Ovary (tissue), 3 donors: ENCODE measurements around the gene BSCL2.

Experiments used
- POLR2A ChIP-seq: fragments of 450-650 bp; IDR thresholded peaks from one replicate; pipeline ENCODE4 v1.6.1; 2017; ENCODE audit warnings: antibody characterized with exemption, mild to moderate bottlenecking, moderate library complexity
- TF ChIP-seq, protein P1 (sequence below), 3 donors: fragments of 450-650 bp in 2 of 3; fragments of 200-600 bp in 1 of 3; IDR thresholded peaks; one replicate each; pipeline versions ENCODE4 v1.5.1 to v1.8.0; 2016 to 2022; ENCODE audit warnings: antibody characterized with exemption in 3 of 3, mild to moderate bottlenecking in 1 of 3
- donor health status: DM: no; HTN: no; CAD: no.

GRCh38 chr11:62727872-62728170, 20.6 kb upstream of the BSCL2 start:
- TF ChIP-seq, protein P1, sequence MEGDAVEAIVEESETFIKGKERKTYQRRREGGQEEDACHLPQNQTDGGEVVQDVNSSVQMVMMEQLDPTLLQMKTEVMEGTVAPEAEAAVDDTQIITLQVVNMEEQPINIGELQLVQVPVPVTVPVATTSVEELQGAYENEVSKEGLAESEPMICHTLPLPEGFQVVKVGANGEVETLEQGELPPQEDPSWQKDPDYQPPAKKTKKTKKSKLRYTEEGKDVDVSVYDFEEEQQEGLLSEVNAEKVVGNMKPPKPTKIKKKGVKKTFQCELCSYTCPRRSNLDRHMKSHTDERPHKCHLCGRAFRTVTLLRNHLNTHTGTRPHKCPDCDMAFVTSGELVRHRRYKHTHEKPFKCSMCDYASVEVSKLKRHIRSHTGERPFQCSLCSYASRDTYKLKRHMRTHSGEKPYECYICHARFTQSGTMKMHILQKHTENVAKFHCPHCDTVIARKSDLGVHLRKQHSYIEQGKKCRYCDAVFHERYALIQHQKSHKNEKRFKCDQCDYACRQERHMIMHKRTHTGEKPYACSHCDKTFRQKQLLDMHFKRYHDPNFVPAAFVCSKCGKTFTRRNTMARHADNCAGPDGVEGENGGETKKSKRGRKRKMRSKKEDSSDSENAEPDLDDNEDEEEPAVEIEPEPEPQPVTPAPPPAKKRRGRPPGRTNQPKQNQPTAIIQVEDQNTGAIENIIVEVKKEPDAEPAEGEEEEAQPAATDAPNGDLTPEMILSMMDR (IDR thresholded peaks at IDR 0.05) = no peak
- TF ChIP-seq POLR2A = no peak
